ENCODE results near the gene PCNT. TPM values are rescaled to one million over a fixed set of nuclear protein-coding genes. Genes with fewer than 3 reads are reported as not detected.
A peak's percentile ranks its signal among the peaks of the same experiment; 100 is the strongest.

Gene PCNT
- total and polyA plus RNA-seq, 2 experiments from 2014 or later, result 14.9 to 23.8 TPM

GRCh38 chr21:46390603-46391545 lies 66.9 kb downstream of the PCNT start:
- in situ Hi-C loops (cut with MboI), result no loop called here
- Histone ChIP-seq H3F3A (ENCODE audit: insufficient read depth) (peaks cover 5% of the 10 kb centered on the region), H3K36me3 (ENCODE audit: low read depth) (peaks cover 4% of the 10 kb centered on the region; the same call in 1 of the 2 replicates), H3K27ac (no peak overlapping the region), H3K9ac (no peak overlapping the region), H2AFZ (no peak overlapping the region), H4K20me1 (ENCODE audit: insufficient read depth) (no peaks in the 10 kb centered on the region), H3K79me2 (ENCODE audit: insufficient read depth) (peaks cover 34% of the 10 kb centered on the region), H3K27me3 (replicated peaks; ENCODE audit: insufficient read depth) (no peaks in the 10 kb centered on the region), H3K4me1 (ENCODE audit: insufficient read depth) (peaks cover 13% of the 10 kb centered on the region; the same call in 1 of the 2 replicates), H3K9me3 (ENCODE audit: low read depth) (no peaks in the 10 kb centered on the region), H3K9me2 (ENCODE audit: insufficient read depth) (no peaks in the 10 kb centered on the region), H3K4me2 (ENCODE audit: unreplicated experiment) (no peak overlapping the region), H3K4me3 (no peak overlapping the region)
- WGBS, 2 experiments (ENCODE audit: low coverage in 1 of 2, low lambda C conversion rate in 2 of 2, missing lambda C conversion rate in 2 of 2), result 91 to 96% methylated on average over 27 to 29 of the region's 29 CpGs
- TF ChIP-seq EZH2 (IDR thresholded peaks at IDR 0.05; ENCODE audit: insufficient read depth, poor library complexity, severe bottlenecking), result no peak
- TF ChIP-seq EZH2phosphoT487 (IDR thresholded peaks at IDR 0.05; ENCODE audit: insufficient read depth, low read depth), result no peak
- no peak for DNase-seq

GRCh38 chr21:46391773-46392172 lies 67.8 kb downstream of the PCNT start:
- Histone ChIP-seq H3K9me3 (ENCODE audit: low read depth) (no peaks in the 10 kb centered on the region), H3K4me2 (ENCODE audit: unreplicated experiment) (no peak overlapping the region), H3K9ac (no peak overlapping the region), H2AFZ (no peak overlapping the region), H3K9me2 (ENCODE audit: insufficient read depth) (no peaks in the 10 kb centered on the region), H3K27me3 (replicated peaks; ENCODE audit: insufficient read depth) (no peaks in the 10 kb centered on the region), H4K20me1 (ENCODE audit: insufficient read depth) (no peaks in the 10 kb centered on the region), H3K36me3 (ENCODE audit: low read depth) (peaks cover 4% of the 10 kb centered on the region; the same call in 1 of the 2 replicates), H3F3A (ENCODE audit: insufficient read depth) (peaks cover 5% of the 10 kb centered on the region), H3K4me1 (ENCODE audit: insufficient read depth) (peaks cover 13% of the 10 kb centered on the region; the same call in 1 of the 2 replicates), H3K79me2 (ENCODE audit: insufficient read depth) (peaks cover 25% of the 10 kb centered on the region), H3K4me3 (no peak overlapping the region), H3K27ac (no peak overlapping the region)
- TF ChIP-seq EZH2phosphoT487 (IDR thresholded peaks at IDR 0.05; ENCODE audit: insufficient read depth, low read depth), result no peak
- TF ChIP-seq EZH2 (IDR thresholded peaks at IDR 0.05; ENCODE audit: insufficient read depth, poor library complexity, severe bottlenecking), result no peak
- DNase-seq, result no peak
- WGBS, 2 experiments (ENCODE audit: low coverage in 1 of 2, low lambda C conversion rate in 2 of 2, missing lambda C conversion rate in 2 of 2), result 93 to 96% methylated on average over 9 of the region's 9 CpGs
- in situ Hi-C loops (cut with MboI), result no loop called here

GRCh38 chr21:46392921-46393320 lies 69.0 kb downstream of the PCNT start:
- peaks cover 5% of the 10 kb centered on the region for H3F3A ChIP-seq (ENCODE audit: insufficient read depth)
- DNase-seq, result peak; percentile 96
- H3K9ac ChIP-seq, result peak overlapping the region; percentile 47; the same call in 1 of the 2 replicates
- in situ Hi-C loops (cut with MboI), result no loop called here
- H3K4me1 ChIP-seq (ENCODE audit: insufficient read depth), result peaks cover 13% of the 10 kb centered on the region; the same call in 1 of the 2 replicates
- H3K79me2 ChIP-seq (ENCODE audit: insufficient read depth), result peaks cover 15% of the 10 kb centered on the region; the same call in 1 of the 2 replicates
- H3K9me2 ChIP-seq (ENCODE audit: insufficient read depth), result no peaks in the 10 kb centered on the region
- H3K4me3 ChIP-seq, result peak overlapping the region; percentile 28; the same call in 1 of the 2 replicates
- peak overlapping the region; percentile 65 for H3K4me2 ChIP-seq (ENCODE audit: unreplicated experiment)
- TF ChIP-seq EZH2 (IDR thresholded peaks at IDR 0.05; ENCODE audit: insufficient read depth, poor library complexity, severe bottlenecking) (no peak), EZH2phosphoT487 (IDR thresholded peaks at IDR 0.05; ENCODE audit: insufficient read depth, low read depth) (no peak)
- no peaks in the 10 kb centered on the region for H3K9me3 ChIP-seq (ENCODE audit: low read depth)
- H4K20me1 ChIP-seq (ENCODE audit: insufficient read depth), result no peaks in the 10 kb centered on the region
- peaks cover 4% of the 10 kb centered on the region; the same call in 1 of the 2 replicates for H3K36me3 ChIP-seq (ENCODE audit: low read depth)
- WGBS, 2 experiments (ENCODE audit: low coverage in 1 of 2, low lambda C conversion rate in 2 of 2, missing lambda C conversion rate in 2 of 2), result 6 to 8% methylated on average over 13 of the region's 13 CpGs
- peak overlapping the region; percentile 52 for H3K27ac ChIP-seq
- no peaks in the 10 kb centered on the region for H3K27me3 ChIP-seq (replicated peaks; ENCODE audit: insufficient read depth)
- no peak overlapping the region for H2AFZ ChIP-seq

DNA sequence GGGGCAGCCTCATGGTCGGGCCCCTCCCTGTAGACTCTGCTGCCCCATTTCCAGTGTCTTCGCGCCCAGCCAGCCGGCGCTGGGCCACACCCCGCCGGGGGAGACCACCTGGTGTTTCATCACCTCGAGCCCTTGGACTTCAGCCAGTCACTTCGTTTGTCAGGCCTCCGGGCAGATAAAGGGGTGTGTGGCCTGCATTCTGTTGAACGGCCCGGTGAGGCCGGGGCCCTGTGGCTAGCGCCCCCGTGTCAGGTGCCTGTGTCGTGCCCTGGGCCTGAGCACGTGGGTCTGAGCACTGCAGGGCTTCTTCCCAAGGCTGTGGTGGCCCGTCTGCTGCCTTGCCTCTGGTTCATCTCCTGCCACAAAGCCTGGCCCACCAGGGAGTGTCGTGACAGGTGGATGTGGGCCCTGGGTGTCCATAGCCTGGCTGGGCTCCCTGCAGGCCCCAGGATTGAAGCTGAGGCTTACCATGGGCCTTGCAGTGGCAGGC lies 69.5 kb downstream of the PCNT start:
- Histone ChIP-seq H3K9me2 (ENCODE audit: insufficient read depth) (no peaks in the 10 kb centered on the region), H3K79me2 (ENCODE audit: insufficient read depth) (peaks cover 15% of the 10 kb centered on the region; the same call in 1 of the 2 replicates), H3K27me3 (replicated peaks; ENCODE audit: insufficient read depth) (no peaks in the 10 kb centered on the region), H3K4me2 (ENCODE audit: unreplicated experiment) (peak overlapping the region; percentile 65), H3K9me3 (ENCODE audit: low read depth) (no peaks in the 10 kb centered on the region), H4K20me1 (ENCODE audit: insufficient read depth) (no peaks in the 10 kb centered on the region), H3K36me3 (ENCODE audit: low read depth) (peaks cover 4% of the 10 kb centered on the region; the same call in 1 of the 2 replicates), H2AFZ (no peak overlapping the region), H3K4me3 (no peak overlapping the region), H3K9ac (peak overlapping the region; percentile 47; the same call in 1 of the 2 replicates), H3K27ac (peak overlapping the region; percentile 52), H3K4me1 (ENCODE audit: insufficient read depth) (peaks cover 13% of the 10 kb centered on the region; the same call in 1 of the 2 replicates), H3F3A (ENCODE audit: insufficient read depth) (peaks cover 5% of the 10 kb centered on the region)
- in situ Hi-C loops (cut with MboI), result no loop called here
- TF ChIP-seq EZH2phosphoT487 (IDR thresholded peaks at IDR 0.05; ENCODE audit: insufficient read depth, low read depth) (no peak), EZH2 (IDR thresholded peaks at IDR 0.05; ENCODE audit: insufficient read depth, poor library complexity, severe bottlenecking) (no peak)
- 72 to 81% methylated on average over 13 to 19 of the region's 19 CpGs for WGBS, 2 experiments (ENCODE audit: low coverage in 1 of 2, low lambda C conversion rate in 2 of 2, missing lambda C conversion rate in 2 of 2)
- peak; percentile 2 for DNase-seq

All from GM23248 (cell line).